ENCODE data around the gene CELSR1.

- no peak for TF ChIP-seq CTCF (IDR thresholded peaks at IDR 0.05; ENCODE audit: insufficient read depth, low read depth, low read length)
- TF ChIP-seq EZH2 (IDR thresholded peaks at IDR 0.05; ENCODE audit: insufficient read depth, low read length), result no peak
Measured at GRCh38 chr22:46501701-46502100, 35.7 kb downstream of the CELSR1 start.
